ENCODE results near the gene RILPL1.

The RILPL1 gene

GRCh38 chr12:123531091-123531490 is 2.4 kb downstream of the RILPL1 start:
- Histone ChIP-seq H3K36me3 (ENCODE audit: control insufficient read depth, insufficient read depth, low read length) (no peaks in the 10 kb centered on the region), H3K27ac (ENCODE audit: insufficient read depth, low read length, poor library complexity, severe bottlenecking) (no peak overlapping the region), H3K4me1 (ENCODE audit: control insufficient read depth, insufficient read depth, low read length, poor library complexity, severe bottlenecking) (peaks cover 17% of the 10 kb centered on the region), H3K27me3 (replicated peaks; ENCODE audit: control insufficient read depth, insufficient read depth, low read length, poor library complexity, severe bottlenecking) (no peaks in the 10 kb centered on the region), H3K9me3 (ENCODE audit: control insufficient read depth, low read length) (no peaks in the 10 kb centered on the region), H3K4me3 (ENCODE audit: insufficient read depth, low read depth, low read length, poor library complexity, severe bottlenecking) (no peak overlapping the region)
- no peak for DNase-seq

GRCh38 chr12:123530668-123531067 is 2.9 kb downstream of the RILPL1 start:
- DNase-seq, result no peak
- H3K36me3 ChIP-seq (ENCODE audit: control insufficient read depth, insufficient read depth, low read length), result no peaks in the 10 kb centered on the region
- H3K27ac ChIP-seq (ENCODE audit: insufficient read depth, low read length, poor library complexity, severe bottlenecking), result no peak overlapping the region
- H3K27me3 ChIP-seq (replicated peaks; ENCODE audit: control insufficient read depth, insufficient read depth, low read length, poor library complexity, severe bottlenecking), result no peaks in the 10 kb centered on the region
- H3K4me1 ChIP-seq (ENCODE audit: control insufficient read depth, insufficient read depth, low read length, poor library complexity, severe bottlenecking), result peaks cover 17% of the 10 kb centered on the region
- no peak overlapping the region for H3K4me3 ChIP-seq (ENCODE audit: insufficient read depth, low read depth, low read length, poor library complexity, severe bottlenecking)
- no peaks in the 10 kb centered on the region for H3K9me3 ChIP-seq (ENCODE audit: control insufficient read depth, low read length)

- no peak overlapping the region for H3K27ac ChIP-seq (ENCODE audit: insufficient read depth, low read length, poor library complexity, severe bottlenecking)
- H3K27me3 ChIP-seq (replicated peaks; ENCODE audit: control insufficient read depth, insufficient read depth, low read length, poor library complexity, severe bottlenecking), result no peaks in the 10 kb centered on the region
- no peaks in the 10 kb centered on the region for H3K36me3 ChIP-seq (ENCODE audit: control insufficient read depth, insufficient read depth, low read length)
- H3K4me3 ChIP-seq (ENCODE audit: insufficient read depth, low read depth, low read length, poor library complexity, severe bottlenecking), result no peak overlapping the region
- H3K4me1 ChIP-seq (ENCODE audit: control insufficient read depth, insufficient read depth, low read length, poor library complexity, severe bottlenecking), result peaks cover 17% of the 10 kb centered on the region
- H3K9me3 ChIP-seq (ENCODE audit: control insufficient read depth, low read length), result no peaks in the 10 kb centered on the region
- DNase-seq, result no peak
Observed at GRCh38 chr12:123529686-123530085, 3.8 kb downstream of the RILPL1 start.

- H3K4me1 ChIP-seq (ENCODE audit: control insufficient read depth, insufficient read depth, low read length, poor library complexity, severe bottlenecking), result peaks cover 11% of the 10 kb centered on the region
- no peaks in the 10 kb centered on the region for H3K9me3 ChIP-seq (ENCODE audit: control insufficient read depth, low read length)
- no peak overlapping the region for H3K4me3 ChIP-seq (ENCODE audit: insufficient read depth, low read depth, low read length, poor library complexity, severe bottlenecking)
- H3K36me3 ChIP-seq (ENCODE audit: control insufficient read depth, insufficient read depth, low read length), result no peaks in the 10 kb centered on the region
- H3K27ac ChIP-seq (ENCODE audit: insufficient read depth, low read length, poor library complexity, severe bottlenecking), result no peak overlapping the region
- DNase-seq, result no peak
- H3K27me3 ChIP-seq (replicated peaks; ENCODE audit: control insufficient read depth, insufficient read depth, low read length, poor library complexity, severe bottlenecking), result no peaks in the 10 kb centered on the region
Observed at GRCh38 chr12:123528858-123529257, 4.7 kb downstream of the RILPL1 start.

- no peaks in the 10 kb centered on the region for H3K4me1 ChIP-seq (ENCODE audit: control insufficient read depth, insufficient read depth, low read length, poor library complexity, severe bottlenecking)
- peaks cover 4% of the 10 kb centered on the region for H3K36me3 ChIP-seq (ENCODE audit: control insufficient read depth, insufficient read depth, low read length)
- H3K27ac ChIP-seq (ENCODE audit: insufficient read depth, low read length, poor library complexity, severe bottlenecking), result no peak overlapping the region
- no peak for DNase-seq
- H3K9me3 ChIP-seq (ENCODE audit: control insufficient read depth, low read length), result no peaks in the 10 kb centered on the region
- H3K27me3 ChIP-seq (replicated peaks; ENCODE audit: control insufficient read depth, insufficient read depth, low read length, poor library complexity, severe bottlenecking), result no peaks in the 10 kb centered on the region
- no peak overlapping the region for H3K4me3 ChIP-seq (ENCODE audit: insufficient read depth, low read depth, low read length, poor library complexity, severe bottlenecking)
Observed at GRCh38 chr12:123526542-123527080, 6.9 kb downstream of the RILPL1 start.

GRCh38 chr12:123524378-123524777 is 9.1 kb downstream of the RILPL1 start:
- no peak overlapping the region for H3K27ac ChIP-seq (ENCODE audit: insufficient read depth, low read length, poor library complexity, severe bottlenecking)
- H3K27me3 ChIP-seq (replicated peaks; ENCODE audit: control insufficient read depth, insufficient read depth, low read length, poor library complexity, severe bottlenecking), result no peaks in the 10 kb centered on the region
- peaks cover 9% of the 10 kb centered on the region for H3K36me3 ChIP-seq (ENCODE audit: control insufficient read depth, insufficient read depth, low read length)
- H3K9me3 ChIP-seq (ENCODE audit: control insufficient read depth, low read length), result no peaks in the 10 kb centered on the region
- no peaks in the 10 kb centered on the region for H3K4me1 ChIP-seq (ENCODE audit: control insufficient read depth, insufficient read depth, low read length, poor library complexity, severe bottlenecking)
- no peak overlapping the region for H3K4me3 ChIP-seq (ENCODE audit: insufficient read depth, low read depth, low read length, poor library complexity, severe bottlenecking)
- DNase-seq, result no peak

- Histone ChIP-seq H3K27me3 (replicated peaks; ENCODE audit: control insufficient read depth, insufficient read depth, low read length, poor library complexity, severe bottlenecking) (no peaks in the 10 kb centered on the region), H3K27ac (ENCODE audit: insufficient read depth, low read length, poor library complexity, severe bottlenecking) (no peak overlapping the region), H3K36me3 (ENCODE audit: control insufficient read depth, insufficient read depth, low read length) (peaks cover 9% of the 10 kb centered on the region), H3K4me1 (ENCODE audit: control insufficient read depth, insufficient read depth, low read length, poor library complexity, severe bottlenecking) (no peaks in the 10 kb centered on the region), H3K9me3 (ENCODE audit: control insufficient read depth, low read length) (no peaks in the 10 kb centered on the region), H3K4me3 (ENCODE audit: insufficient read depth, low read depth, low read length, poor library complexity, severe bottlenecking) (no peak overlapping the region)
- no peak for DNase-seq
Observed at GRCh38 chr12:123523518-123523917, 10.0 kb downstream of the RILPL1 start.

- Histone ChIP-seq H3K27ac (ENCODE audit: insufficient read depth, low read length, poor library complexity, severe bottlenecking) (no peak overlapping the region), H3K36me3 (ENCODE audit: control insufficient read depth, insufficient read depth, low read length) (peaks cover 9% of the 10 kb centered on the region), H3K27me3 (replicated peaks; ENCODE audit: control insufficient read depth, insufficient read depth, low read length, poor library complexity, severe bottlenecking) (no peaks in the 10 kb centered on the region), H3K9me3 (ENCODE audit: control insufficient read depth, low read length) (no peaks in the 10 kb centered on the region), H3K4me3 (ENCODE audit: insufficient read depth, low read depth, low read length, poor library complexity, severe bottlenecking) (no peak overlapping the region), H3K4me1 (ENCODE audit: control insufficient read depth, insufficient read depth, low read length, poor library complexity, severe bottlenecking) (no peaks in the 10 kb centered on the region)
- no peak for DNase-seq
Observed at GRCh38 chr12:123522164-123522563, 11.4 kb downstream of the RILPL1 start.

GRCh38 chr12:123520567-123521474 is 12.7 kb downstream of the RILPL1 start:
- H3K4me1 ChIP-seq (ENCODE audit: control insufficient read depth, insufficient read depth, low read length, poor library complexity, severe bottlenecking), result no peaks in the 10 kb centered on the region
- no peak for DNase-seq
- H3K27ac ChIP-seq (ENCODE audit: insufficient read depth, low read length, poor library complexity, severe bottlenecking), result no peak overlapping the region
- peaks cover 9% of the 10 kb centered on the region for H3K36me3 ChIP-seq (ENCODE audit: control insufficient read depth, insufficient read depth, low read length)
- H3K27me3 ChIP-seq (replicated peaks; ENCODE audit: control insufficient read depth, insufficient read depth, low read length, poor library complexity, severe bottlenecking), result no peaks in the 10 kb centered on the region
- no peak overlapping the region for H3K4me3 ChIP-seq (ENCODE audit: insufficient read depth, low read depth, low read length, poor library complexity, severe bottlenecking)
- H3K9me3 ChIP-seq (ENCODE audit: control insufficient read depth, low read length), result no peaks in the 10 kb centered on the region

Measured in effector memory CD4-positive, alpha-beta T cell (primary cell).